ENCODE data around the gene TMEM259. TPM values are rescaled to one million over a fixed set of nuclear protein-coding genes. Genes with fewer than 3 reads are reported as not detected.

Gene TMEM259
- total and polyA plus RNA-seq, 2 donors (not counting 3 experiments of a cell fraction or from before 2014, with no cell fraction given): 142 to 297 TPM

DNA sequence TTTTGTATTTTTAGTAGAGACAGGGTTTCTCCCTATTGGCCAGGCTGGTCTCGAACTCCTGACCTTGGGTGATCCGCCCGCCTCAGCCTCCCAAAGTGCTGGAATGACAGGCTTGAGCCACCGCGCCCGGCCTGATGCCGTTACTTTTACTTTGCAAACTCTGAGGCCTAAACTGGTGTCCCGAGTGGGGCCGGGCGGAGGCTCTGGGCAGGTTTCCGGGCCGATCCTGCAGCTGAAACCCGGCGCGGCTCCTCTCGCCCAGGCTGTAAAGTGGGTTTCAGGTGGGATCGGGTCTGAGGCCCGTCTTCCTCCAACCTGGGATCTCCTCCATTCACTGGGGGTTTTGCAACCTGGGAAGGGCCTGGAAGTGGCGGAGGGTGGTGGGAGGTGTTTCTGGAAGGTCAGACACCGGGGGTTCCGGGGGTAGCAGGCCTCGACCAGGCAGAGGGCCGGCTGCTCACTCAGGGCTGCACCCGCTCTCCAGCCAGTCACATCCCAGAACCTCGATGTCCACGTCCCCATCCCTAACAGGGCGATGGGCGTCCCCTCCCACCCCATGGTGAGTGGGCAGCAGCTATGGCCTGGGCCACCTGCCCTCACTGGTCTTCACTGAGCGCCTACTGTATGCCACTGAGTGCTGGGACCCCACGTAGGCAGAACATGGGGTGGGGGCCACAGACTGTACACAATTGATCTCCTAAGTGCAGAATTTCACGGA lies 58.1 kb downstream of the TMEM259 start:
- Histone ChIP-seq H3K9me3 (replicated peaks; ENCODE audit: control insufficient read depth, insufficient read depth, low read length) (no peaks in the 10 kb centered on the region), H3K4me2 (ENCODE audit: insufficient read depth, low read length) (no peak overlapping the region), H3K27me3 (ENCODE audit: control insufficient read depth in 2 of 2, insufficient read depth in 2 of 2, low read length in 2 of 2) (no peaks in the 10 kb centered on the region), H3K4me1 (ENCODE audit: control insufficient read depth, extremely low read depth, insufficient read depth, low read length) (no peaks in the 10 kb centered on the region), H3K9me1 (replicated peaks; ENCODE audit: control insufficient read depth, extremely low read depth, insufficient read depth, low read length) (no peaks in the 10 kb centered on the region), H2AFZ (ENCODE audit: low read depth, low read length) (no peak overlapping the region), H3K4me3 (replicated peaks in 1 of 3; ENCODE audit: insufficient read depth in 1 of 3, low read depth in 1 of 3, low read length in 3 of 3) (no peak overlapping the region), H3K27ac (ENCODE audit: insufficient read depth, low read depth, low read length) (no peak overlapping the region), H3K36me3 (ENCODE audit: control insufficient read depth in 2 of 2, extremely low read depth in 1 of 2, insufficient read depth in 2 of 2, low read length in 2 of 2) (peaks cover 2 to 5% of the 10 kb centered on the region in 2 experiments), H3K9ac (replicated peaks; ENCODE audit: extremely low read depth, insufficient read depth, low read length) (no peak overlapping the region), H4K20me1 (replicated peaks; ENCODE audit: control insufficient read depth, extremely low read depth, insufficient read depth, low read length) (no peaks in the 10 kb centered on the region), H3K79me2 (ENCODE audit: control insufficient read depth, insufficient read depth, low read length) (no peaks in the 10 kb centered on the region)
- CTCF ChIA-PET: no interaction called here
- no TSS peak for BruUV-seq (replicated peaks)
- dilution Hi-C loops (cut with MboI; ENCODE audit: extremely low pct_ligation_motif_present, low sequenced_read_pairs): no loop called here
- TF ChIP-seq MYC (IDR thresholded peaks at IDR 0.05; ENCODE audit: low read depth, low read length) (no peak), FOS (IDR thresholded peaks at IDR 0.05; ENCODE audit: borderline replicate concordance, insufficient read depth, low read length) (no peak), POLR2A (IDR thresholded peaks at IDR 0.05; ENCODE audit: low read depth, low read length) (no peak), CTCF (IDR thresholded peaks at IDR 0.05; ENCODE audit: extremely low read depth in 1 of 2, insufficient read depth in 1 of 2, low read depth in 1 of 2, low read length in 2 of 2) (no peak), JUN (IDR thresholded peaks at IDR 0.05; ENCODE audit: borderline replicate concordance, insufficient read depth, insufficient read length, low read depth) (no peak)
- TF ChIP-seq, protein P1, sequence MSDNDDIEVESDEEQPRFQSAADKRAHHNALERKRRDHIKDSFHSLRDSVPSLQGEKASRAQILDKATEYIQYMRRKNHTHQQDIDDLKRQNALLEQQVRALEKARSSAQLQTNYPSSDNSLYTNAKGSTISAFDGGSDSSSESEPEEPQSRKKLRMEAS (IDR thresholded peaks at IDR 0.05; ENCODE audit: insufficient read depth, insufficient read length): no peak
- intact Hi-C loops (cut with micrococcal nuclease): no loop called here
- DNase-seq (ENCODE audit: low read depth, low spot score) (no peak), FAIRE-seq (no peak)
- POLR2A ChIA-PET: no interaction called here
